K562 (cell line): ENCODE measurements around the gene ANK3. TPM values are rescaled to one million over a fixed set of nuclear protein-coding genes. Genes with fewer than 3 reads are reported as not detected.

Experiments used
- CBX2 ChIP-seq: fragments of 200-600 bp; sonication (generic); IDR thresholded peaks from one replicate; pipeline ENCODE4 v1.6.1; 2012; ENCODE audit warnings: mild to moderate bottlenecking, low read length, inconsistent platforms; ENCODE audit not compliant: insufficient read depth, poor library complexity, severe bottlenecking
- CREB1 ChIP-seq, 2 experiments: sonication (generic) in 1 of 2; formaldehyde crosslinking in 1 of 2; IDR thresholded peaks; 2 replicates each; pipeline versions ENCODE4 v1.6.1 to v1.8.0; 2012 to 2022; ENCODE audit warnings: inconsistent platforms in 1 of 2, mild to moderate bottlenecking in 1 of 2, missing genetic modification reagents in 1 of 2, moderate library complexity in 1 of 2
- HSF4 ChIP-seq: fragments of 250-450 bp; sonication (Bioruptor Pico); IDR thresholded peaks from 2 replicates; pipeline ENCODE4 v2.1.2; 2022; ENCODE audit warnings: mild to moderate bottlenecking, moderate library complexity, borderline replicate concordance
- JUND ChIP-seq, 2 experiments: IDR thresholded peaks; 2 replicates in 1 of 2; 3 replicates in 1 of 2; pipeline ENCODE4 v1.6.1; 2011; ENCODE audit warnings: borderline replicate concordance in 2 of 2, low read depth in 2 of 2, low read length in 2 of 2, improper control_type of control experiment in 1 of 2, missing biosample characterization in 1 of 2, missing genetic modification characterization in 1 of 2, missing genetic modification reagents in 1 of 2
- NFE2 ChIP-seq: IDR thresholded peaks from 2 replicates; pipeline ENCODE4 v1.6.1; 2014; ENCODE audit warnings: antibody characterized with exemption, low read depth
- RNF2 ChIP-seq: sonication (generic); IDR thresholded peaks from 2 replicates; pipeline ENCODE4 v1.6.1; 2016
- SMARCB1 ChIP-seq: IDR thresholded peaks from 2 replicates; pipeline ENCODE4 v1.6.1; 2011; ENCODE audit warnings: improper control_type of control experiment, low read depth; ENCODE audit not compliant: insufficient read length
- TCF3 ChIP-seq: sonication (generic); formaldehyde crosslinking; IDR thresholded peaks from 2 replicates; pipeline ENCODE4 v1.4.0; 2020; ENCODE audit warnings: mild to moderate bottlenecking, missing genetic modification reagents
- TCFL5 ChIP-seq: fragments of 250-450 bp; sonication (Bioruptor Pico); conservative IDR thresholded peaks from 2 replicates; pipeline ENCODE4 v1.6.1; 2021; ENCODE audit warnings: mild to moderate bottlenecking, moderate library complexity, matching md5 sums
- ZNF282 ChIP-seq: sonication (generic); formaldehyde crosslinking; IDR thresholded peaks from 2 replicates; pipeline ENCODE4 v1.8.1; 2023; ENCODE audit warnings: missing genetic modification reagents
- polyA plus RNA-seq, 8 experiments: library from polyadenylated mRNA; depleted of rRNA in 4 of 8; stranded (reverse) in 5 of 8; unstranded in 3 of 8; fragments of >200 nt; fragmentation: Nextera tagmentation in 2 of 8; fragmentation: Illumina TruSeq in 1 of 8; extraction: Ambion mirVana in 2 of 8; extraction: Trizol in 1 of 8; gene quantifications; 2 replicates each; pipeline versions ENCODE4 v1.2.1 to v1.2.3, GENCODE V29; 2011 to 2014; ENCODE audit warnings: inconsistent platforms in 1 of 8, missing spikeins in 1 of 8
- total RNA-seq, 7 experiments: library from RNA; depleted of rRNA in 6 of 7; stranded (reverse); fragments of >200 nt in 6 of 7; fragmentation: Illumina TruSeq in 2 of 7; extraction: Trizol in 2 of 7; gene quantifications; 2 replicates each; pipeline versions ENCODE4 v1.2.1 to v1.2.3, GENCODE V29; 2011 to 2021; ENCODE audit warnings: low replicate concordance in 1 of 7
- TF ChIP-seq, protein P1 (sequence below): fragments of 450-650 bp; IDR thresholded peaks from 2 replicates; pipeline ENCODE4 v1.6.1; 2017; ENCODE audit warnings: antibody characterized with exemption
- TF ChIP-seq, protein P2 (sequence below), 2 experiments: IDR thresholded peaks in 1 of 2; conservative IDR thresholded peaks in 1 of 2; 2 replicates each; pipeline ENCODE4 v1.6.1; 2016; ENCODE audit warnings: low read depth in 2 of 2, mild to moderate bottlenecking in 1 of 2, missing compliant biosample characterization in 1 of 2, missing genetic modification characterization in 1 of 2, moderate library complexity in 1 of 2
- TF ChIP-seq, protein P3 (sequence below): fragments of 450-650 bp; IDR thresholded peaks from 2 replicates; pipeline ENCODE4 v1.6.1; 2016

The ANK3 gene
- total and polyA plus RNA-seq, 9 of the 15 experiments (the other 6 are each of a cell fraction or from before 2014, with no cell fraction given): 10.0 to 32.3 (median 17.9) TPM

DNA sequence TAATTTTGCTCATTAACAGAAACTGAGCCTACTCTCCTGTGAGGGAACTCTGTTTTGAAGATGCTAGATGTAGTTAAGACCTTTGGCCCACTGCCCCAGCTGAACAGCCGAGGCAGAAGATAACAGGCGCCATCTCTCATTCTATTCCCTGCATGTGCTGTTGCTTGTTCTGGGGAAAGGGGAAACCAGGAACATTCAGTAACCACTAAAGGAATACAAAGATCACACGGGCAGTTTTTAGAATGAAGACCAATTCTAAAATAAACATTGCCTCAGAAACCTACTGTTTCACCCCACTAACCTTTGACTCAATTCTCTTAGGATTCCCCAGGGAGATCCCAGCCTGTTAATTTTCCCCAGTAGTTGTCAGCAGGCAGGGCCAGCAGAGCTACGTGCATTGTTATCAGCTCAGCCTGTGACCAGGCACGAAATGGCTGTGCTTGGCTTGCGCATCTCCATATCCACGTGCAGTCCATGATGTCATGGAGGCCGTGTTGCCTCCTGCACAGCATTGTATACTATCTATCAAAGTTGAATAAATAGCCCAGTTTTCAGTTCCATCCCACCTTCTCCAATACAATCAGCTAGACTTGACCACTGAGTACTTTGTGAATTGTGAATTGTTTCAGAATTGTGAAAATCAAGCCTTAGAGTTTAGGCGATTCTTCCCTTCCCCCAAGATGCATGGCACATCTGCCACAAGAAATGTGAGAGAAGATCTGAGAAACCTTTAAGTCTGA lies 36.0 kb downstream of the ANK3 start (continued):
- TF ChIP-seq, protein P1, sequence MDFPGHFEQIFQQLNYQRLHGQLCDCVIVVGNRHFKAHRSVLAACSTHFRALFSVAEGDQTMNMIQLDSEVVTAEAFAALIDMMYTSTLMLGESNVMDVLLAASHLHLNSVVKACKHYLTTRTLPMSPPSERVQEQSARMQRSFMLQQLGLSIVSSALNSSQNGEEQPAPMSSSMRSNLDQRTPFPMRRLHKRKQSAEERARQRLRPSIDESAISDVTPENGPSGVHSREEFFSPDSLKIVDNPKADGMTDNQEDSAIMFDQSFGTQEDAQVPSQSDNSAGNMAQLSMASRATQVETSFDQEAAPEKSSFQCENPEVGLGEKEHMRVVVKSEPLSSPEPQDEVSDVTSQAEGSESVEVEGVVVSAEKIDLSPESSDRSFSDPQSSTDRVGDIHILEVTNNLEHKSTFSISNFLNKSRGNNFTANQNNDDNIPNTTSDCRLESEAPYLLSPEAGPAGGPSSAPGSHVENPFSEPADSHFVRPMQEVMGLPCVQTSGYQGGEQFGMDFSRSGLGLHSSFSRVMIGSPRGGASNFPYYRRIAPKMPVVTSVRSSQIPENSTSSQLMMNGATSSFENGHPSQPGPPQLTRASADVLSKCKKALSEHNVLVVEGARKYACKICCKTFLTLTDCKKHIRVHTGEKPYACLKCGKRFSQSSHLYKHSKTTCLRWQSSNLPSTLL: no peak
- TF ChIP-seq RNF2: peak; percentile 62; the same call in 1 of the 2 replicates
- TF ChIP-seq, protein P2, sequence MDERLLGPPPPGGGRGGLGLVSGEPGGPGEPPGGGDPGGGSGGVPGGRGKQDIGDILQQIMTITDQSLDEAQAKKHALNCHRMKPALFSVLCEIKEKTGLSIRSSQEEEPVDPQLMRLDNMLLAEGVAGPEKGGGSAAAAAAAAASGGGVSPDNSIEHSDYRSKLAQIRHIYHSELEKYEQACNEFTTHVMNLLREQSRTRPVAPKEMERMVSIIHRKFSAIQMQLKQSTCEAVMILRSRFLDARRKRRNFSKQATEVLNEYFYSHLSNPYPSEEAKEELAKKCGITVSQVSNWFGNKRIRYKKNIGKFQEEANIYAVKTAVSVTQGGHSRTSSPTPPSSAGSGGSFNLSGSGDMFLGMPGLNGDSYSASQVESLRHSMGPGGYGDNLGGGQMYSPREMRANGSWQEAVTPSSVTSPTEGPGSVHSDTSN (CRISPR knock-in tag; IDR thresholded peaks at IDR 0.05; ENCODE audit: low read depth): no peak
- TF ChIP-seq, protein P2 (tag; conservative IDR thresholded peaks at IDR 0.05; ENCODE audit: low read depth): peak; percentile 62; the same call in 1 of the 2 replicates
- 0 out of 2 replicates have a peak, but pooled peaks have one; percentile 76 for TF ChIP-seq HSF4 (CRISPR knock-in tag)
- TF ChIP-seq NFE2: peak; percentile 45; the same call in 1 of the 2 replicates
- TF ChIP-seq CBX2: no peak
- no peak for TF ChIP-seq TCFL5
- no peak for TF ChIP-seq ZNF282 (CRISPR knock-in tag)
- TF ChIP-seq TCF3: peak; percentile 65
- TF ChIP-seq, protein P3, sequence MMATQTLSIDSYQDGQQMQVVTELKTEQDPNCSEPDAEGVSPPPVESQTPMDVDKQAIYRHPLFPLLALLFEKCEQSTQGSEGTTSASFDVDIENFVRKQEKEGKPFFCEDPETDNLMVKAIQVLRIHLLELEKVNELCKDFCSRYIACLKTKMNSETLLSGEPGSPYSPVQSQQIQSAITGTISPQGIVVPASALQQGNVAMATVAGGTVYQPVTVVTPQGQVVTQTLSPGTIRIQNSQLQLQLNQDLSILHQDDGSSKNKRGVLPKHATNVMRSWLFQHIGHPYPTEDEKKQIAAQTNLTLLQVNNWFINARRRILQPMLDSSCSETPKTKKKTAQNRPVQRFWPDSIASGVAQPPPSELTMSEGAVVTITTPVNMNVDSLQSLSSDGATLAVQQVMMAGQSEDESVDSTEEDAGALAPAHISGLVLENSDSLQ: peak; percentile 26; the same call in 1 of the 2 replicates
- TF ChIP-seq CREB1 (IDR thresholded peaks at IDR 0.05): peak; percentile 76
- TF ChIP-seq CREB1 (CRISPR knock-in tag; IDR thresholded peaks at IDR 0.05): peak; percentile 76
- no peak for TF ChIP-seq SMARCB1
- TF ChIP-seq JUND (IDR thresholded peaks at IDR 0.05; ENCODE audit: borderline replicate concordance, low read depth, low read length): peak; percentile 83; the same call in 1 of the 2 replicates
- peak; percentile 94; the same call in 2 of the 3 replicates for TF ChIP-seq JUND (tag; IDR thresholded peaks at IDR 0.05; ENCODE audit: borderline replicate concordance, low read depth, low read length)
- TF ChIP-seq, all 486 proteins: peak for 151
